Endothelial cell of umbilical vein (primary cell): ENCODE results near the gene MON1A.

ENCODE experiments used
- POLR2A ChIP-seq: IDR thresholded peaks from 2 replicates; pipeline ENCODE4 v1.6.1; 2012; ENCODE audit warnings: low read depth, mild to moderate bottlenecking, control low read depth, low read length
- TF ChIP-seq, protein P1 (sequence below), 2 donors: IDR thresholded peaks; 1 replicate in 1 of 2; 2 replicates in 1 of 2; pipeline ENCODE4 v1.5.1; 2011; ENCODE audit warnings: low read length in 2 of 2, mild to moderate bottlenecking in 2 of 2, moderate library complexity in 2 of 2, control low read depth in 1 of 2, inconsistent platforms in 1 of 2, low read depth in 1 of 2; ENCODE audit not compliant: insufficient read depth in 1 of 2; ENCODE audit errors: extremely low read depth in 1 of 2

DNA sequence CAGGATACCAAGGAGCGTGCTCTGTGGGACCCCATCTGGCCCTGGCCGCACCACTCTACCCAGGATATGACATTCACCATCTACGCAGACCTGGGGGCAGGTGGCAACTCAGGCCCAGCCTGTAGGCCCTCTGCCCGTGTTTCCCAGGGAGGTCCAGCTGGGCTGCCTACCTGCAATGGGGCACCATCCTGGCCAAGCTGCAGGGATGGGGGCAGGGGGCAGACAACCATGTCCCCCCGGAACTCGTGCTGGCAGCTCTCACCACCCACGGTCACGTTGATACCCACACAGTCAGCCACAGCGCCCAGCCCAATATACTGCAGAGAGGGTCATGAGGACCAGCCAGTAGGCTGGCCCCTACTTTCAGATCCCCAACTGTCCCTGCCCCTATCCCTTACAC is 33.8 kb downstream of the MON1A start:
- TF ChIP-seq POLR2A: no peak
- TF ChIP-seq, protein P1, sequence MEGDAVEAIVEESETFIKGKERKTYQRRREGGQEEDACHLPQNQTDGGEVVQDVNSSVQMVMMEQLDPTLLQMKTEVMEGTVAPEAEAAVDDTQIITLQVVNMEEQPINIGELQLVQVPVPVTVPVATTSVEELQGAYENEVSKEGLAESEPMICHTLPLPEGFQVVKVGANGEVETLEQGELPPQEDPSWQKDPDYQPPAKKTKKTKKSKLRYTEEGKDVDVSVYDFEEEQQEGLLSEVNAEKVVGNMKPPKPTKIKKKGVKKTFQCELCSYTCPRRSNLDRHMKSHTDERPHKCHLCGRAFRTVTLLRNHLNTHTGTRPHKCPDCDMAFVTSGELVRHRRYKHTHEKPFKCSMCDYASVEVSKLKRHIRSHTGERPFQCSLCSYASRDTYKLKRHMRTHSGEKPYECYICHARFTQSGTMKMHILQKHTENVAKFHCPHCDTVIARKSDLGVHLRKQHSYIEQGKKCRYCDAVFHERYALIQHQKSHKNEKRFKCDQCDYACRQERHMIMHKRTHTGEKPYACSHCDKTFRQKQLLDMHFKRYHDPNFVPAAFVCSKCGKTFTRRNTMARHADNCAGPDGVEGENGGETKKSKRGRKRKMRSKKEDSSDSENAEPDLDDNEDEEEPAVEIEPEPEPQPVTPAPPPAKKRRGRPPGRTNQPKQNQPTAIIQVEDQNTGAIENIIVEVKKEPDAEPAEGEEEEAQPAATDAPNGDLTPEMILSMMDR (IDR thresholded peaks at IDR 0.05; ENCODE audit: extremely low read depth in 1 of 2, insufficient read depth in 1 of 2, low read depth in 1 of 2, low read length in 2 of 2): no peak
